Glutamatergic neuron (in vitro differentiated cells): ENCODE results near the gene PRELID3B. TPM values are rescaled to one million over a fixed set of nuclear protein-coding genes. Genes with fewer than 3 reads are reported as not detected.

ENCODE experiments used
- DNase-seq: peaks from one replicate; pipeline ENCODE4 v3.0.0; 2022
- H3K27ac Mint-ChIP-seq: one replicate; pipeline ENCODE4 v1.8.0; 2020; ENCODE audit warnings: mild to moderate bottlenecking, mixed read lengths, inconsistent platforms; ENCODE audit not compliant: unreplicated experiment
- H3K27me3 Mint-ChIP-seq: one replicate; pipeline ENCODE4 v1.8.0; 2020; ENCODE audit warnings: mild to moderate bottlenecking, moderate library complexity, mixed read lengths, inconsistent platforms; ENCODE audit not compliant: unreplicated experiment
- H3K36me3 Mint-ChIP-seq: one replicate; pipeline ENCODE4 v1.8.0; 2020; ENCODE audit warnings: mild to moderate bottlenecking, mixed read lengths, inconsistent platforms; ENCODE audit not compliant: unreplicated experiment
- H3K4me1 Mint-ChIP-seq: one replicate; pipeline ENCODE4 v1.8.0; 2020; ENCODE audit warnings: mild to moderate bottlenecking, low read depth, mixed read lengths, inconsistent platforms; ENCODE audit not compliant: unreplicated experiment
- H3K4me3 Mint-ChIP-seq: one replicate; pipeline ENCODE4 v1.8.0; 2020; ENCODE audit warnings: mild to moderate bottlenecking, mixed read lengths, inconsistent platforms; ENCODE audit not compliant: unreplicated experiment
- H3K9me3 Mint-ChIP-seq: one replicate; pipeline ENCODE4 v1.8.0; 2020; ENCODE audit warnings: mild to moderate bottlenecking, moderate library complexity, mixed read lengths, inconsistent platforms; ENCODE audit not compliant: unreplicated experiment
- CTCF ChIP-seq: fragments of 200-600 bp; sonication (generic); IDR thresholded peaks from one replicate; pipeline ENCODE4 v1.5.0; 2021; ENCODE audit not compliant: partially characterized antibody, unreplicated experiment
- total RNA-seq: library from RNA; stranded (reverse); fragmentation: NEBNext Ultra II Directional; extraction: Animal tissue kit (Norgen Biotek cat#: 25700); gene quantifications from one replicate; pipeline ENCODE4 v1.2.1, GENCODE V29; 2021; ENCODE audit not compliant: unreplicated experiment

The PRELID3B gene
- total RNA-seq, 1 donor from 2014 or later = 65.5 TPM

- Mint-ChIP-seq H3K36me3 (no peaks in the 10 kb centered on the region), H3K27me3 (no peaks in the 10 kb centered on the region), H3K4me1 (peaks cover 7% of the 10 kb centered on the region), H3K9me3 (no peaks in the 10 kb centered on the region), H3K27ac (no peak overlapping the region), H3K4me3 (no peak overlapping the region)
- no peak for TF ChIP-seq CTCF
- no peak for DNase-seq
Observed at GRCh38 chr20:59082981-59083380, 40.4 kb upstream of the PRELID3B start.

DNA sequence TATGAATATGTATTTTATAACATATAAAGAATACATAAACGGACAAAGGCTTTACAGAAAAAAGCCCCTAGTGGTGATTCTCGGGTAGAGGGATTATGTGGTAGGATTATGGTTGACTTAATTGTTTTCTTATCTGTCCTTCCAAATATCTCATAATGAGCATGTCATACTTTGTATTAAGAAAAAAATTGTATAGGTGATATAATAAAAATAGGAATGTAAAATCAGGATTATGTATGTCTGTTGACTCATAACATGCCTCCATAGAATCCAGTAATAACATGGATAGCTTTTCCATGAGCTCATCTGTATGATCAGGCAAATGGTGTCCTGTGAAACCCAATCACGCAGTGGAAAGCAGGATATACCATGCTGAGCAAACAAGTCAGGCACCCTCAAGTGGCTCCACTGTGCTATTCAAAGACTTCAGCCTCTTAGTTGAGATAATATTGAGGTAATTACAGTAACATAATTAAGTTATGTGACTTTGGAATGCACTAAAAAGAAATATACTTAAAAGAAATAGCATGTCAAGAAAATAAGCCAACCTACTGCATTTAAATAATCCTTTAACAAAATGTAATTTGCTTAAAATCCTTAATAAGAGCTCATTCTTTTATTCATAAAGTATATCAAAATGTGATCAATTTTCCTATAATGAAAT lies 39.6 kb upstream of the PRELID3B start:
- H3K4me1 Mint-ChIP-seq = peaks cover 7% of the 10 kb centered on the region
- H3K36me3 Mint-ChIP-seq = no peaks in the 10 kb centered on the region
- H3K27me3 Mint-ChIP-seq = no peaks in the 10 kb centered on the region
- peak; percentile 73 for TF ChIP-seq CTCF
- H3K9me3 Mint-ChIP-seq = no peaks in the 10 kb centered on the region
- no peak overlapping the region for H3K4me3 Mint-ChIP-seq
- no peak for DNase-seq
- no peak overlapping the region for H3K27ac Mint-ChIP-seq

GRCh38 chr20:59081036-59081435 lies 38.5 kb upstream of the PRELID3B start:
- DNase-seq = no peak
- no peaks in the 10 kb centered on the region for H3K9me3 Mint-ChIP-seq
- H3K36me3 Mint-ChIP-seq = no peaks in the 10 kb centered on the region
- TF ChIP-seq CTCF = no peak
- H3K4me1 Mint-ChIP-seq = peaks cover 7% of the 10 kb centered on the region
- peak overlapping the region; percentile 14 for H3K4me3 Mint-ChIP-seq
- H3K27ac Mint-ChIP-seq = peak overlapping the region; percentile 75
- no peaks in the 10 kb centered on the region for H3K27me3 Mint-ChIP-seq

DNA sequence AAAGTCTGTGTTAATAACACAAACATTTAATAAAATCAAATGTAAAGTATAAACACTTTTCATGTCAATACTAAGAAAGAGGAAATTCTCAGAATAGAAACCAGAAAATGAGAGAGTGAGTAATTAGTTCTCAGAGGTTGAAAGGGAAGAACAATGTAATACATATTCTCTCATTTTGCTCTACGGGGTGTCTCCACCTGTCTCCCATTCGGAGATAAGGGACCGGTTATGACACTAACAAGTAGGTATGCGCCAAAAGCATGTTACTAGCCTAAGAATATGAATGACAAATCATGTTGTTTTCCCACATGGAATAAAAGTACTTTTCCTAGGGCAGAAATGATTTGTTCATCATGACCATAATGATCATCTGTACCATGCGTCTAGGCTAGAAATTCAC lies 35.6 kb upstream of the PRELID3B start:
- Mint-ChIP-seq H3K4me1 (peaks cover 7% of the 10 kb centered on the region), H3K27me3 (no peaks in the 10 kb centered on the region), H3K36me3 (no peaks in the 10 kb centered on the region), H3K27ac (no peak overlapping the region), H3K9me3 (no peaks in the 10 kb centered on the region), H3K4me3 (no peak overlapping the region)
- DNase-seq = no peak
- no peak for TF ChIP-seq CTCF

DNA sequence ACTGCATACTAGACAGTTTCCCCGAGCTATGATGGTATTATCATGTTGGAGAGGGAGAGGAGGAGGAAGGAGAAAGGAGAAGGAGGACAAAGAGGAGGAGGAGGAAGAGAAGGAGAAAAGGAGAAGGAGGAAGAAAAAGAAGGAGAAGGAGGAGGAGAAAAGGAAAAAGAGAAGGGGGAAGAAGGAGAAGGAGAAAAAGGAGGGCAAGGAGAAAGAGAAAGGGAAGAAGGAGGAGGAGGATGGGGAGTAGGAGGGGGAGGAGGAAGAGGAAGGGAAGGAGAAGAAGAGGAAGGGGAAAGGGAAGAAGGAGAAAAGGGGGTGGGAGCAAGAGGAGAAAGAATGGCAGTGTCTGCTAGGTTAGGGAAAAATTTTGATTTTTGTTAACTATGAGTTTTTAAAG lies 35.1 kb upstream of the PRELID3B start:
- Mint-ChIP-seq H3K27ac (no peak overlapping the region), H3K27me3 (no peaks in the 10 kb centered on the region), H3K4me3 (no peak overlapping the region), H3K36me3 (no peaks in the 10 kb centered on the region), H3K9me3 (no peaks in the 10 kb centered on the region), H3K4me1 (peaks cover 7% of the 10 kb centered on the region)
- DNase-seq = no peak
- TF ChIP-seq CTCF = no peak
